Prostate gland (tissue), 2 donors: ENCODE data around the gene CTH.

Source experiments
- CTCF ChIP-seq, 4 experiments: fragments of 200-600 bp in 2 of 4; fragments of 450-650 bp in 2 of 4; sonication (generic) in 2 of 4; IDR thresholded peaks; 1 replicate in 3 of 4; 2 replicates in 1 of 4; pipeline ENCODE4 v1.5.1; 2016 to 2019; ENCODE audit warnings: antibody characterized with exemption in 4 of 4, mild to moderate bottlenecking in 2 of 4, moderate library complexity in 2 of 4
- POLR2A ChIP-seq: fragments of 450-650 bp; IDR thresholded peaks from one replicate; pipeline ENCODE4 v1.6.1; 2016; ENCODE audit warnings: antibody characterized with exemption, mild to moderate bottlenecking
- POLR2AphosphoS5 ChIP-seq: sonication (generic); formaldehyde crosslinking; IDR thresholded peaks from one replicate; pipeline ENCODE4 v1.6.1; 2017; ENCODE audit warnings: antibody characterized with exemption

- no peak for TF ChIP-seq CTCF (IDR thresholded peaks at IDR 0.05)
- TF ChIP-seq POLR2A: no peak
- no peak for TF ChIP-seq POLR2AphosphoS5
These were observed 23.3 kb downstream of the CTH start for GRCh38 chr1:70434253-70434859.
